Measurements from ENCODE around the gene HYAL3. TPM values are rescaled to one million over a fixed set of nuclear protein-coding genes. Genes with fewer than 3 reads are reported as not detected.

Gene HYAL3
- total and polyA plus RNA-seq, 2 donors (not counting 1 experiment from before 2014, with no cell fraction given), result 3.7 to 4.2 TPM

DNA sequence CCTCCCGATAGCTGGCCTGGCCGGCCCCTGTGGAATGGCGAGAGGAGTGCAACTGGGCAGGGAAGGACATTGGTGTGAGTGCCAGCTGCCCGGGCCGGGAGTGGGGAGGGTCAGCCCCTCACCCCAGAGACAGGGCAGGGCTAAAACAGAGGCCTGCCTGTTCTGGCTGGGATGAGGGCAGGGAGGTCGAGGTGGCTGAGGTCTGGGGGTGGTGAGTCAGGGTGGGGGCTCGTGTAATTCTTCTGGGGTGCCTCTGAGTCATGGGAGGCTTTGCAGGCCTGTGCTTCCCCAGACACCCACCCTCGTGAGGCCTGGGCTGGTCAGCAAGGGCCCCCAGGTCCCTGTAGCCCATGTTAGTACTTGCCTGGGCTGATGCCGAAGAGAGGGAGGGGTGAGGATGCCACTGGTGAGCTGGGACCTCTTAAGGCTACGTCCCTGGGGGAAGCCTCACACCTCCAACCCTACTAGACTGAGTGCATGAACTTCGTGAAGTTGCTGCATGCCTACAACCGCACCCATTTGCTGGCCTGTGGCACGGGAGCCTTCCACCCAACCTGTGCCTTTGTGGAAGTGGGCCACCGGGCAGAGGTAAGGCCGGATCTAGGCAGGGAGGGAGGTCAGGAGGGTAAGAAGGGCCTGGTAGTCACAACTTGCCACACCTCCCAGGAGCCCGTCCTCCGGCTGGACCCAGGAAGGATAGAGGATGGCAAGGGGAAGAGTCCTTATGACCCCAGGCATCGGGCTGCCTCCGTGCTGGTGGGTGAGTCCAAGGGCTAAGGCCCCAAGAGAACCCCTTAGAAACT lies 28.6 kb downstream of the HYAL3 start:
- H3K4me1 ChIP-seq (ENCODE audit: control insufficient read depth in 2 of 2, insufficient read depth in 2 of 2, low read length in 2 of 2), result peaks cover 25 to 31% of the 10 kb centered on the region in 2 donors
- ATAC-seq (ENCODE audit: low read depth) (no peak), DNase-seq (no peak)
- TF ChIP-seq EZH2 (IDR thresholded peaks at IDR 0.05; ENCODE audit: borderline replicate concordance, insufficient read depth, low read depth, low read length, poor library complexity, severe bottlenecking), result no peak
- TF ChIP-seq, protein P1, sequence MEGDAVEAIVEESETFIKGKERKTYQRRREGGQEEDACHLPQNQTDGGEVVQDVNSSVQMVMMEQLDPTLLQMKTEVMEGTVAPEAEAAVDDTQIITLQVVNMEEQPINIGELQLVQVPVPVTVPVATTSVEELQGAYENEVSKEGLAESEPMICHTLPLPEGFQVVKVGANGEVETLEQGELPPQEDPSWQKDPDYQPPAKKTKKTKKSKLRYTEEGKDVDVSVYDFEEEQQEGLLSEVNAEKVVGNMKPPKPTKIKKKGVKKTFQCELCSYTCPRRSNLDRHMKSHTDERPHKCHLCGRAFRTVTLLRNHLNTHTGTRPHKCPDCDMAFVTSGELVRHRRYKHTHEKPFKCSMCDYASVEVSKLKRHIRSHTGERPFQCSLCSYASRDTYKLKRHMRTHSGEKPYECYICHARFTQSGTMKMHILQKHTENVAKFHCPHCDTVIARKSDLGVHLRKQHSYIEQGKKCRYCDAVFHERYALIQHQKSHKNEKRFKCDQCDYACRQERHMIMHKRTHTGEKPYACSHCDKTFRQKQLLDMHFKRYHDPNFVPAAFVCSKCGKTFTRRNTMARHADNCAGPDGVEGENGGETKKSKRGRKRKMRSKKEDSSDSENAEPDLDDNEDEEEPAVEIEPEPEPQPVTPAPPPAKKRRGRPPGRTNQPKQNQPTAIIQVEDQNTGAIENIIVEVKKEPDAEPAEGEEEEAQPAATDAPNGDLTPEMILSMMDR (IDR thresholded peaks at IDR 0.05), result no peak
- H3K4me2 ChIP-seq (replicated peaks; ENCODE audit: low read depth, low read length, poor library complexity, severe bottlenecking), result no peak overlapping the region
- WGBS (ENCODE audit: insufficient coverage), result 89% methylated on average over 10 of the region's 19 CpGs
- ChIA-PET POLR2A (no interaction called here), CTCF (interaction anchor here (0.6 to 5.5 kb wide), 8 partner anchors 9 to 151 kb away, joined by 3 to 46 read pairs (median 4); partner anchors contain the start of gene GNAT1)
- H3K4me3 Mint-ChIP-seq, result no peak overlapping the region
- intact Hi-C loops (cut with micrococcal nuclease), result no loop called here
- H3K4me3 ChIP-seq (ENCODE audit: control extremely low read depth in 1 of 5, extremely low read depth in 1 of 5, insufficient read depth in 1 of 5, low read depth in 2 of 5, low read length in 4 of 5), result no peak overlapping the region
- H3K9me3 Mint-ChIP-seq (ENCODE audit: insufficient read depth), result no peaks in the 10 kb centered on the region
- peaks cover 10% of the 10 kb centered on the region for H4K20me1 ChIP-seq (ENCODE audit: control insufficient read depth, insufficient read depth, low read length, poor library complexity, severe bottlenecking)
- no peaks in the 10 kb centered on the region for H3K79me2 ChIP-seq (ENCODE audit: control insufficient read depth, insufficient read depth, low read length)
- H3K27ac Mint-ChIP-seq, result no peak overlapping the region
- H2AFZ ChIP-seq (ENCODE audit: insufficient read depth, low read depth, low read length, poor library complexity, severe bottlenecking), result no peak overlapping the region
- H3K9ac ChIP-seq (ENCODE audit: low read length), result no peak overlapping the region
- H3K36me3 ChIP-seq (replicated peaks in 1 of 2; ENCODE audit: control extremely low read depth in 1 of 2, control insufficient read depth in 1 of 2, extremely low read depth in 1 of 2, insufficient read depth in 2 of 2, low read length in 1 of 2), result no peaks in the 10 kb centered on the region
- no peak overlapping the region for H3K27ac ChIP-seq (ENCODE audit: low read length in 2 of 2)
- peaks cover 34% of the 10 kb centered on the region for H3K27me3 Mint-ChIP-seq
- H3K27me3 ChIP-seq (replicated peaks in 1 of 4; ENCODE audit: control extremely low read depth in 1 of 4, control insufficient read depth in 3 of 4, insufficient read depth in 4 of 4, low read length in 3 of 4), result peaks cover 0 to 53% (median 20%) of the 10 kb centered on the region in 4 experiments
- no peaks in the 10 kb centered on the region for H3K9me3 ChIP-seq (ENCODE audit: control extremely low read depth in 1 of 3, control insufficient read depth in 2 of 3, insufficient read depth in 1 of 3, low read length in 2 of 3)
- H3K4me1 Mint-ChIP-seq, result peaks cover 22% of the 10 kb centered on the region

DNA sequence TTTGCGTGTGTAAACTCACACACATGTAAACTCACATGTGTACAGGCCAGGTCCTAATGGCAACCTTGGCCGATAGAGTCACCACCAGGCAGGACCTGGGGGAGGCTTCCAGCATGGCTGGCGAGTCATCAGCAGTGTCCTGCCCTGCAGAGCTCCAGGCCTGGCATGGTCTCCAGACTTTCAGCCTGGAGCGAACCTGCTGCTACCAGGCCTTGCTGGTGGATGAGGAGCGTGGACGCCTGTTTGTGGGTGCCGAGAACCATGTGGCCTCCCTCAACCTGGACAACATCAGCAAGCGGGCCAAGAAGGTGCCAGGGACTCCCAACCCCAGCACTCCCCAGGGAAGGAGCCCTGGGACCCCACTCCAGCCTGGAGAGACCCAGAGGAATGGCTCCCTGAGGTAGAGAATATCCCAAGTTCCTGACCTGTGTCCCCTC lies 29.2 kb downstream of the HYAL3 start:
- H4K20me1 ChIP-seq (ENCODE audit: control insufficient read depth, insufficient read depth, low read length, poor library complexity, severe bottlenecking), result peaks cover 10% of the 10 kb centered on the region
- no peak for ATAC-seq (ENCODE audit: low read depth)
- CTCF ChIA-PET, result interaction anchor here (0.6 to 5.5 kb wide), 4 partner anchors 20 to 76 kb away, joined by 3 to 46 read pairs (median 10); partner anchors contain the start of gene GNAT1
- TF ChIP-seq EZH2 (IDR thresholded peaks at IDR 0.05; ENCODE audit: borderline replicate concordance, insufficient read depth, low read depth, low read length, poor library complexity, severe bottlenecking), result no peak
- TF ChIP-seq, protein P1 (IDR thresholded peaks at IDR 0.05), result no peak
- POLR2A ChIA-PET, result no interaction called here
- H3K4me1 ChIP-seq (ENCODE audit: control insufficient read depth in 2 of 2, insufficient read depth in 2 of 2, low read length in 2 of 2), result peaks cover 19 to 24% of the 10 kb centered on the region in 2 donors
- no peak overlapping the region for H3K4me3 ChIP-seq (ENCODE audit: control extremely low read depth in 1 of 5, extremely low read depth in 1 of 5, insufficient read depth in 1 of 5, low read depth in 2 of 5, low read length in 4 of 5)
- Mint-ChIP-seq H3K27me3 (peaks cover 31% of the 10 kb centered on the region), H3K4me3 (no peak overlapping the region), H3K4me1 (peaks cover 16% of the 10 kb centered on the region), H3K9me3 (ENCODE audit: insufficient read depth) (no peaks in the 10 kb centered on the region), H3K27ac (no peak overlapping the region)
- H3K27me3 ChIP-seq (replicated peaks in 1 of 4; ENCODE audit: control extremely low read depth in 1 of 4, control insufficient read depth in 3 of 4, insufficient read depth in 4 of 4, low read length in 3 of 4), result peaks cover 0 to 53% (median 17%) of the 10 kb centered on the region in 4 experiments
- intact Hi-C loops (cut with micrococcal nuclease), result no loop called here
- no peaks in the 10 kb centered on the region for H3K79me2 ChIP-seq (ENCODE audit: control insufficient read depth, insufficient read depth, low read length)
- WGBS (ENCODE audit: insufficient coverage), result 87% methylated on average over 7 of the region's 8 CpGs
- no peaks in the 10 kb centered on the region for H3K9me3 ChIP-seq (ENCODE audit: control extremely low read depth in 1 of 3, control insufficient read depth in 2 of 3, insufficient read depth in 1 of 3, low read length in 2 of 3)
- no peaks in the 10 kb centered on the region for H3K36me3 ChIP-seq (replicated peaks in 1 of 2; ENCODE audit: control extremely low read depth in 1 of 2, control insufficient read depth in 1 of 2, extremely low read depth in 1 of 2, insufficient read depth in 2 of 2, low read length in 1 of 2)
- no peak overlapping the region for H3K27ac ChIP-seq (ENCODE audit: low read length in 2 of 2)
- no peak overlapping the region for H2AFZ ChIP-seq (ENCODE audit: insufficient read depth, low read depth, low read length, poor library complexity, severe bottlenecking)
- DNase-seq, result no peak
- no peak overlapping the region for H3K4me2 ChIP-seq (replicated peaks; ENCODE audit: low read depth, low read length, poor library complexity, severe bottlenecking)
- no peak overlapping the region for H3K9ac ChIP-seq (ENCODE audit: low read length)

All from B cell (primary cell).